Measurements from ENCODE around the gene CST11. TPM values are rescaled to one million over a fixed set of nuclear protein-coding genes. Genes with fewer than 3 reads are reported as not detected.

The CST11 gene
- total RNA-seq, 1 donor from 2014 or later = not detected

- no peak for DNase-seq
- Histone ChIP-seq H3K4me3 (no peak overlapping the region), H3K4me1 (peaks cover 79% of the 10 kb centered on the region), H3K36me3 (no peaks in the 10 kb centered on the region), H3K9me3 (replicated peaks) (no peaks in the 10 kb centered on the region), H3K27ac (replicated peaks) (no peak overlapping the region), H3K27me3 (ENCODE audit: low read depth) (no peaks in the 10 kb centered on the region)
- intact Hi-C loops (cut with micrococcal nuclease) = no loop called here
- TF ChIP-seq, protein P1, sequence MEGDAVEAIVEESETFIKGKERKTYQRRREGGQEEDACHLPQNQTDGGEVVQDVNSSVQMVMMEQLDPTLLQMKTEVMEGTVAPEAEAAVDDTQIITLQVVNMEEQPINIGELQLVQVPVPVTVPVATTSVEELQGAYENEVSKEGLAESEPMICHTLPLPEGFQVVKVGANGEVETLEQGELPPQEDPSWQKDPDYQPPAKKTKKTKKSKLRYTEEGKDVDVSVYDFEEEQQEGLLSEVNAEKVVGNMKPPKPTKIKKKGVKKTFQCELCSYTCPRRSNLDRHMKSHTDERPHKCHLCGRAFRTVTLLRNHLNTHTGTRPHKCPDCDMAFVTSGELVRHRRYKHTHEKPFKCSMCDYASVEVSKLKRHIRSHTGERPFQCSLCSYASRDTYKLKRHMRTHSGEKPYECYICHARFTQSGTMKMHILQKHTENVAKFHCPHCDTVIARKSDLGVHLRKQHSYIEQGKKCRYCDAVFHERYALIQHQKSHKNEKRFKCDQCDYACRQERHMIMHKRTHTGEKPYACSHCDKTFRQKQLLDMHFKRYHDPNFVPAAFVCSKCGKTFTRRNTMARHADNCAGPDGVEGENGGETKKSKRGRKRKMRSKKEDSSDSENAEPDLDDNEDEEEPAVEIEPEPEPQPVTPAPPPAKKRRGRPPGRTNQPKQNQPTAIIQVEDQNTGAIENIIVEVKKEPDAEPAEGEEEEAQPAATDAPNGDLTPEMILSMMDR (IDR thresholded peaks at IDR 0.05; ENCODE audit: borderline replicate concordance) = no peak
These were observed 43.7 kb downstream of the CST11 start for GRCh38 chr20:23408957-23409356.

DNA sequence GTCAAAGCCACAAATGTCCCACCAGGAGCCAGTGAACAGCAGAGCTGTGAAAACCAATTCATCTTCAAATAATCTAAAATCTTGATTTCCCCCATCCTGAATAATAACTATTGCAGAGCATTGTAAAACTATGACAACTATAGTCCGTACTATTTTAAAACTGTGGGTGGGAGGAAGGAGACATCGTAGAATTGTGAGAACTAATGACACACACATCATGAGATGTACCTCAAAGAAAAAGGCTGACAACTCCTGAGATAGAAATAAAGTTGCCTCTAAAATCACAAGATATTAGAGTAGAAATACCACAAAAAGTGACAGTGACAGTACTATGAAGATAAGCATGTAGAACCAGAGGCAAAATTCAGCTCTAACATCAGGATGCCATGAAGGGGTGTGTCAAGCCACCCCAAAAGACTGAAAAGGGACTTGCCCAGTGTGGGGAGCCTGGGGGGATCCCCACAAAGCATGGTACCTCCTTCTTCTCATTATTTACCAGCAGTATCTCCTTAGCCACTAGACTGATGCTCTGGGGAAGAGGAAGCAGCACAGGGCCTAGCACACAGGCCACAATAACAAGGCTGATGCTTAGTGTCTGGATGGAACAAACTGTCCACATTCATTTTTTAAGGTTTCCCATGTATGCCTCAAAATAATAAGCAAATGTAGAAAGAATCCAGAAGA, 44.8 kb downstream of the CST11 start:
- DNase-seq = no peak
- no peak overlapping the region for H3K27ac ChIP-seq (replicated peaks)
- no peaks in the 10 kb centered on the region for H3K27me3 ChIP-seq (ENCODE audit: low read depth)
- H3K36me3 ChIP-seq = no peaks in the 10 kb centered on the region
- TF ChIP-seq, protein P1 (IDR thresholded peaks at IDR 0.05; ENCODE audit: borderline replicate concordance) = no peak
- H3K4me3 ChIP-seq = no peak overlapping the region
- peaks cover 84% of the 10 kb centered on the region for H3K4me1 ChIP-seq
- intact Hi-C loops (cut with micrococcal nuclease) = no loop called here
- H3K9me3 ChIP-seq (replicated peaks) = no peaks in the 10 kb centered on the region

DNA sequence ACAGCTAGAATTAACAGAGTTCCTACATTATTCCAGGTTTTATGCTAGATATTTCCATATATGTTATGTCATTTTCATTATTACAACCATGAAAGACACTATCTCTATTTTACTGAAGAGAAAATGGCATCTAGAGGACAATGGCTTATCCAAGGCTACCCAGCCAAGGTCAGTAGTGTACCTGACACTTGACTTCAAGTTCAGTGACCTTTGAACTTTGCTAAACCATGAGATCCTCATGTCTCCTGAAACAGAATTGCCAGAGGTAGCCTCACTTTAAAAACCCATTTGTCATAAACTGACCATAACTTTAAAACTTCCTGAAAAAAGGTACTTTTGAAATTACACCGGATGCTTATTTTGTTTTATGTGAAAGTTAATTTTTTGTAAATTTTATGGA, 45.8 kb downstream of the CST11 start:
- intact Hi-C loops (cut with micrococcal nuclease) = no loop called here
- Histone ChIP-seq H3K9me3 (replicated peaks) (no peaks in the 10 kb centered on the region), H3K4me1 (peaks cover 81% of the 10 kb centered on the region), H3K4me3 (no peak overlapping the region), H3K27me3 (ENCODE audit: low read depth) (no peaks in the 10 kb centered on the region), H3K36me3 (peaks cover 5% of the 10 kb centered on the region), H3K27ac (replicated peaks) (no peak overlapping the region)
- TF ChIP-seq, protein P1 (IDR thresholded peaks at IDR 0.05; ENCODE audit: borderline replicate concordance) = no peak
- no peak for DNase-seq

GRCh38 chr20:23404196-23404595, 48.5 kb downstream of the CST11 start:
- no peak for DNase-seq
- TF ChIP-seq, protein P1 (IDR thresholded peaks at IDR 0.05; ENCODE audit: borderline replicate concordance) = no peak
- H3K36me3 ChIP-seq = peaks cover 5% of the 10 kb centered on the region
- H3K27me3 ChIP-seq (ENCODE audit: low read depth) = no peaks in the 10 kb centered on the region
- H3K9me3 ChIP-seq (replicated peaks) = no peaks in the 10 kb centered on the region
- peaks cover 83% of the 10 kb centered on the region for H3K4me1 ChIP-seq
- intact Hi-C loops (cut with micrococcal nuclease) = no loop called here
- no peak overlapping the region for H3K4me3 ChIP-seq
- peak overlapping the region; percentile 38 for H3K27ac ChIP-seq (replicated peaks)

DNA sequence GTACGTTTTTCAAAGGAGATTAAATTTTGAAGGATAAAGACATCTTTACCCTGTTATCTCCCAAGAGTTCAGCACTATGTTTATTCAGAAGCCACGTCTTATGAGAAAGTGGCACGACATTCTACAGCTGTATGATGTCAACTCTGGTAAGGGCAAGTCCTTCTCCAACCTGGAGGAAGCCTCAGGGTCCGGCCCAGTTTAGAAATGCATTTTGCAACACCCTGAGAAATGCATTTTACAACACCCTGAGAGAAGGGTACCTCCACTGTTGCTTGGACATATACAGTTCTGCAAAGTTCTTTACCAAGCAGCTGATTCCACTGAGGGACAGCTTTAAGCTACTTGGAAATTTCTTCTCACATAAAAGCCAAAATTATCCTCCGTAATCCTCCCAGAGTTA, 48.9 kb downstream of the CST11 start:
- no peak for DNase-seq
- Histone ChIP-seq H3K4me1 (peaks cover 81% of the 10 kb centered on the region), H3K36me3 (peaks cover 5% of the 10 kb centered on the region), H3K9me3 (replicated peaks) (no peaks in the 10 kb centered on the region), H3K27ac (replicated peaks) (peak overlapping the region; percentile 38), H3K27me3 (ENCODE audit: low read depth) (no peaks in the 10 kb centered on the region), H3K4me3 (no peak overlapping the region)
- TF ChIP-seq, protein P1 (IDR thresholded peaks at IDR 0.05; ENCODE audit: borderline replicate concordance) = no peak
- intact Hi-C loops (cut with micrococcal nuclease) = no loop called here
